ENCODE measurements around the gene F5. TPM values are rescaled to one million over a fixed set of nuclear protein-coding genes. Genes with fewer than 3 reads are reported as not detected.
A peak's percentile ranks its signal among the peaks of the same experiment; 100 is the strongest.

The F5 gene
- total RNA-seq (2016; rRNA removed; fragmentation: Illumina TruSeq; extraction: Trizol) (38.3 and 38.5 TPM in 2 replicates), polyA plus RNA-seq (2011; rRNA removed) (64.0 and 65.5 TPM in 2 replicates), polyA minus RNA-seq (2011; rRNA and poly(A)+ RNA removed; ENCODE audit: low replicate concordance) (0.02 and 35.4 TPM in 2 replicates), Bru-seq, nascent RNA (percentile 95 among the genes with signal in this experiment), BruChase-seq, experiment 1, labeled RNA remaining after a 6-hour chase (percentile 91 among the genes with signal in this experiment), BruChase-seq, experiment 2, labeled RNA remaining after a 2-hour chase (percentile 92 among the genes with signal in this experiment)
- 6.6 and 9.4 TPM in 2 replicates for total RNA-seq (2016; cell fraction: cytosol; rRNA removed; fragmentation: Illumina TruSeq; extraction: Trizol; ENCODE audit: low read depth)
- total RNA-seq (2016; cell fraction: insoluble cytoplasmic fraction; rRNA removed; fragmentation: Illumina TruSeq; extraction: Trizol), result 33.8 and 35.2 TPM in 2 replicates
- 11.9 and 15.3 TPM in 2 replicates for total RNA-seq (2016; cell fraction: membrane; rRNA removed; fragmentation: Illumina TruSeq; extraction: Trizol)
- 102 and 119 TPM in 2 replicates for total RNA-seq (2016; cell fraction: nucleus; rRNA removed; fragmentation: Illumina TruSeq; extraction: Trizol)
- polyA plus RNA-seq (2011; cell fraction: cytosol; rRNA removed), result 20.1 and 37.4 TPM in 2 replicates
- polyA plus RNA-seq (2011; cell fraction: nucleus; rRNA removed), result 61.3 and 88.6 TPM in 2 replicates
- polyA plus RNA-seq (2012), result 145 and 175 TPM in 2 replicates
- polyA plus RNA-seq (2016; cell fraction: cytosol; fragmentation: Illumina TruSeq; extraction: Trizol; ENCODE audit: low read depth), result 5.8 and 7.1 TPM in 2 replicates
- 50.8 and 58.7 TPM in 2 replicates for polyA plus RNA-seq (2016; cell fraction: insoluble cytoplasmic fraction; fragmentation: Illumina TruSeq; extraction: Trizol; ENCODE audit: low read depth)
- polyA plus RNA-seq (2016; cell fraction: membrane; fragmentation: Illumina TruSeq; extraction: Trizol; ENCODE audit: low read depth), result 13.1 and 13.9 TPM in 2 replicates
- polyA plus RNA-seq (2016; cell fraction: nucleus; fragmentation: Illumina TruSeq; extraction: Trizol; ENCODE audit: insufficient read depth, low read depth), result 177 and 188 TPM in 2 replicates
- 46.0 and 76.1 TPM in 2 replicates for polyA minus RNA-seq (2011; cell fraction: cytosol; rRNA and poly(A)+ RNA removed)
- polyA minus RNA-seq (2011; cell fraction: nucleus; rRNA and poly(A)+ RNA removed), result 133 and 175 TPM in 2 replicates
- long read RNA-seq, experiment 1, partial matches to known transcripts, result 20 of 23 reads
- long read RNA-seq, experiment 1, other reads (novel, unspliced or antisense), result 3 of 23 reads
- long read RNA-seq, experiment 2, full-length matches to known transcripts, result 32 of 182 reads
- long read RNA-seq, experiment 2, partial matches to known transcripts, result 107 of 182 reads
- long read RNA-seq, experiment 2, other reads (novel, unspliced or antisense), result 43 of 182 reads

DNA sequence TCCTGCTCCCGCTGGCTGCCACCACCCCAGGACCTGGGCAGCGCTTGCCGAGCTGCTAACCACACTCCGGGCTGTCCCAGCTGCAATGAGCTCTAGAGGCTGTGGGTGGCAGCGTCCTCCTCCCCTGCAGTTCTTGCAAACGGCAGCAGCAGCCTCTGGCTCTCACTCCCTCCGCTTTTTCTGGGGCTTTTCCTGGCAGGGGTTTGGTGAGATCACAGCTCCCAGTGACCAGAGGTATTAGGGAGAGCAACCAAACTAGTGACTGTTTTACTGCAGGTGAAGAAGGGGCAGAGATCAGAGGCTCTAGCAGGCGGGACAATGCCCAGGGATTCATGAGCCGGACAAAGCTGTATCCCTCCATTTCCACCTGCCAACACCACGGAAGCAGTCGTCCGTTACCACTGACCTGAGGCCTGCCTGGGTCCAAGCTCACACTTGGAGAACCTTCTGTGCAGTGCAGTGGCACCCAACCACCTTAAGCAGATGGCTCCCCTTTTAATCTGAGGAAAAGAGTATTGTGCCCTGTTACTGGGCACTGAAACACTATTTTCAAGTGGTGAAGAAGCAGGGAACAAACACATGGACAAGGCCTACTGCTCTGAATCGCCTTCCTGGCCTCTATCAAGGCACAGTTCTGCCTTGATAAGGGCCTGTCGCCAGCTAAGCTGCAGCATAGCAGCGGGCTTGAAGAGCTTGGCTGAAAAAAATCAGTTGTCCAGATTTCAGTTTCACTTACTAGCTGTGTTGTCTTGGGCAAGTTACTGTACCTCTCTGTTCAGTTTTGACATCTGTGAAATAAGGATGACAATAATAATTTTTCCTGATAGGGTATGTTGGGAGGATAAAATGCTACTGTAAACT is at the start of gene F5:
F5 (minus strand) TSS at position 87 of the 861 bp plus-strand sequence. CDS start 95 bp downstream, outside the sequence.
- Histone ChIP-seq H3K9ac (ENCODE audit: insufficient read depth, low read depth, low read length) (peak within 1 kb of the TSS; percentile 98), H3K27me3 (ENCODE audit: control insufficient read depth in 1 of 2, insufficient read depth in 2 of 2, low read length in 2 of 2) (no peaks in the 10 kb centered on the region; a peak in 1 of 5 replicates), H4K20me1 (ENCODE audit: insufficient read depth, low read length) (no peaks in the 10 kb centered on the region), H2AFZ (ENCODE audit: low read length) (peak within 1 kb of the TSS; percentile 55), H3K36me3 (replicated peaks in 1 of 2; ENCODE audit: control insufficient read depth in 1 of 2, insufficient read depth in 2 of 2, low read length in 2 of 2) (no peaks in the 10 kb centered on the region; a peak in 2 of 5 replicates), H3K4me3 (replicated peaks in 1 of 3; ENCODE audit: insufficient read depth in 1 of 3, low read depth in 2 of 3, low read length in 3 of 3) (peak within 1 kb of the TSS; percentile 84 to 98 (median 98)), H3K4me2 (ENCODE audit: low read depth, low read length) (peak within 1 kb of the TSS; percentile 98), H3K27ac (ENCODE audit: extremely low read length, insufficient read depth, low read length) (peak within 1 kb of the TSS; percentile 95), H3K9me3 (ENCODE audit: low read length) (no peaks in the 10 kb centered on the region), H3K4me1 (ENCODE audit: insufficient read depth, low read length) (peaks cover 57% of the 10 kb centered on the region), H3K79me2 (ENCODE audit: insufficient read depth, low read length) (peaks cover 47% of the 10 kb centered on the region)
- DNase-seq (ENCODE audit: low spot score), result peak; percentile 92
- BruUV-seq (replicated peaks), result TSS peak; percentile 88
- intact Hi-C loops (cut with micrococcal nuclease; ENCODE audit: unreplicated experiment) (loop anchor here (1.0 to 5.0 kb wide), 4 partner anchors 14 to 306 kb away; partner anchors contain the start of gene SCYL3), in situ Hi-C loops (cut with HindIII; ENCODE audit: extremely low pct_ligation_motif_present, low pct_unique_long_range_greater_than_20kb) (no loop called here)
- 0% methylated on average over 3 of the region's 15 CpGs for WGBS (ENCODE audit: low lambda C conversion rate)
- peak; percentile 96 for ATAC-seq
- POLR2A ChIA-PET, result interaction anchor here (0.8 to 2.2 kb wide), 20 partner anchors 9 to 1361 kb away, joined by 3 to 60 read pairs (median 4); partner anchors contain the start of genes METTL18, SCYL3, SFT2D2 and SLC19A2
- FAIRE-seq, result peak; percentile 90
- CTCF ChIA-PET (ENCODE audit: low intra/inter-chr PET ratio, low total read pairs), result interaction anchor here (1.7 kb wide), 1 partner anchor 125 kb away, joined by 6 read pairs; the partner anchor contains the start of gene SELL
- TF ChIP-seq ZNF232 (CRISPR knock-in tag; IDR thresholded peaks at IDR 0.05; ENCODE audit: borderline replicate concordance) (peak; percentile 79; the same call in 1 of the 2 replicates), RARA (CRISPR knock-in tag; IDR thresholded peaks at IDR 0.05) (0 out of 2 replicates have a peak, but pooled peaks have one; percentile 30), SOX6 (IDR thresholded peaks at IDR 0.05) (no peak), SOX6 (CRISPR knock-in tag; IDR thresholded peaks at IDR 0.05) (peak; percentile 85), ZNF792 (CRISPR knock-in tag; IDR thresholded peaks at IDR 0.05) (peak; percentile 68), ZFY (CRISPR knock-in tag; IDR thresholded peaks at IDR 0.05) (peak; percentile 89)
- TF ChIP-seq, protein P1, sequence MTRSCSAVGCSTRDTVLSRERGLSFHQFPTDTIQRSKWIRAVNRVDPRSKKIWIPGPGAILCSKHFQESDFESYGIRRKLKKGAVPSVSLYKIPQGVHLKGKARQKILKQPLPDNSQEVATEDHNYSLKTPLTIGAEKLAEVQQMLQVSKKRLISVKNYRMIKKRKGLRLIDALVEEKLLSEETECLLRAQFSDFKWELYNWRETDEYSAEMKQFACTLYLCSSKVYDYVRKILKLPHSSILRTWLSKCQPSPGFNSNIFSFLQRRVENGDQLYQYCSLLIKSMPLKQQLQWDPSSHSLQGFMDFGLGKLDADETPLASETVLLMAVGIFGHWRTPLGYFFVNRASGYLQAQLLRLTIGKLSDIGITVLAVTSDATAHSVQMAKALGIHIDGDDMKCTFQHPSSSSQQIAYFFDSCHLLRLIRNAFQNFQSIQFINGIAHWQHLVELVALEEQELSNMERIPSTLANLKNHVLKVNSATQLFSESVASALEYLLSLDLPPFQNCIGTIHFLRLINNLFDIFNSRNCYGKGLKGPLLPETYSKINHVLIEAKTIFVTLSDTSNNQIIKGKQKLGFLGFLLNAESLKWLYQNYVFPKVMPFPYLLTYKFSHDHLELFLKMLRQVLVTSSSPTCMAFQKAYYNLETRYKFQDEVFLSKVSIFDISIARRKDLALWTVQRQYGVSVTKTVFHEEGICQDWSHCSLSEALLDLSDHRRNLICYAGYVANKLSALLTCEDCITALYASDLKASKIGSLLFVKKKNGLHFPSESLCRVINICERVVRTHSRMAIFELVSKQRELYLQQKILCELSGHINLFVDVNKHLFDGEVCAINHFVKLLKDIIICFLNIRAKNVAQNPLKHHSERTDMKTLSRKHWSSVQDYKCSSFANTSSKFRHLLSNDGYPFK (CRISPR knock-in tag; IDR thresholded peaks at IDR 0.05; ENCODE audit: borderline replicate concordance), result peak; percentile 51; the same call in 1 of the 2 replicates
- TF ChIP-seq, protein P2, sequence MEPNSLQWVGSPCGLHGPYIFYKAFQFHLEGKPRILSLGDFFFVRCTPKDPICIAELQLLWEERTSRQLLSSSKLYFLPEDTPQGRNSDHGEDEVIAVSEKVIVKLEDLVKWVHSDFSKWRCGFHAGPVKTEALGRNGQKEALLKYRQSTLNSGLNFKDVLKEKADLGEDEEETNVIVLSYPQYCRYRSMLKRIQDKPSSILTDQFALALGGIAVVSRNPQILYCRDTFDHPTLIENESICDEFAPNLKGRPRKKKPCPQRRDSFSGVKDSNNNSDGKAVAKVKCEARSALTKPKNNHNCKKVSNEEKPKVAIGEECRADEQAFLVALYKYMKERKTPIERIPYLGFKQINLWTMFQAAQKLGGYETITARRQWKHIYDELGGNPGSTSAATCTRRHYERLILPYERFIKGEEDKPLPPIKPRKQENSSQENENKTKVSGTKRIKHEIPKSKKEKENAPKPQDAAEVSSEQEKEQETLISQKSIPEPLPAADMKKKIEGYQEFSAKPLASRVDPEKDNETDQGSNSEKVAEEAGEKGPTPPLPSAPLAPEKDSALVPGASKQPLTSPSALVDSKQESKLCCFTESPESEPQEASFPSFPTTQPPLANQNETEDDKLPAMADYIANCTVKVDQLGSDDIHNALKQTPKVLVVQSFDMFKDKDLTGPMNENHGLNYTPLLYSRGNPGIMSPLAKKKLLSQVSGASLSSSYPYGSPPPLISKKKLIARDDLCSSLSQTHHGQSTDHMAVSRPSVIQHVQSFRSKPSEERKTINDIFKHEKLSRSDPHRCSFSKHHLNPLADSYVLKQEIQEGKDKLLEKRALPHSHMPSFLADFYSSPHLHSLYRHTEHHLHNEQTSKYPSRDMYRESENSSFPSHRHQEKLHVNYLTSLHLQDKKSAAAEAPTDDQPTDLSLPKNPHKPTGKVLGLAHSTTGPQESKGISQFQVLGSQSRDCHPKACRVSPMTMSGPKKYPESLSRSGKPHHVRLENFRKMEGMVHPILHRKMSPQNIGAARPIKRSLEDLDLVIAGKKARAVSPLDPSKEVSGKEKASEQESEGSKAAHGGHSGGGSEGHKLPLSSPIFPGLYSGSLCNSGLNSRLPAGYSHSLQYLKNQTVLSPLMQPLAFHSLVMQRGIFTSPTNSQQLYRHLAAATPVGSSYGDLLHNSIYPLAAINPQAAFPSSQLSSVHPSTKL (CRISPR knock-in tag; IDR thresholded peaks at IDR 0.05), result peak; percentile 71
- TF ChIP-seq, protein P3, sequence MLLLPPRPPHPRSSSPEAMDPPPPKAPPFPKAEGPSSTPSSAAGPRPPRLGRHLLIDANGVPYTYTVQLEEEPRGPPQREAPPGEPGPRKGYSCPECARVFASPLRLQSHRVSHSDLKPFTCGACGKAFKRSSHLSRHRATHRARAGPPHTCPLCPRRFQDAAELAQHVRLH (CRISPR knock-in tag; IDR thresholded peaks at IDR 0.05; ENCODE audit: borderline replicate concordance, low read depth), result peak; percentile 49; the same call in 1 of the 2 replicates

Data from HepG2 (cell line).